DOHH2 (cell line): ENCODE results near the gene RIPK3.

Experiments
- EZH2phosphoT487 ChIP-seq: fragments of 200-600 bp; sonication (generic); IDR thresholded peaks from 2 replicates; pipeline ENCODE4 v1.6.1; 2017; ENCODE audit warnings: borderline replicate concordance, mild to moderate bottlenecking, antibody characterized with exemption, low read length, moderate library complexity, mixed read lengths
- TF ChIP-seq, protein P1 (sequence below): fragments of 200-600 bp; sonication (generic); IDR thresholded peaks from one replicate; pipeline ENCODE4 v1.5.1; 2014; ENCODE audit warnings: antibody characterized with exemption, mild to moderate bottlenecking, low read depth, low read length; ENCODE audit not compliant: poor library complexity, severe bottlenecking

DNA sequence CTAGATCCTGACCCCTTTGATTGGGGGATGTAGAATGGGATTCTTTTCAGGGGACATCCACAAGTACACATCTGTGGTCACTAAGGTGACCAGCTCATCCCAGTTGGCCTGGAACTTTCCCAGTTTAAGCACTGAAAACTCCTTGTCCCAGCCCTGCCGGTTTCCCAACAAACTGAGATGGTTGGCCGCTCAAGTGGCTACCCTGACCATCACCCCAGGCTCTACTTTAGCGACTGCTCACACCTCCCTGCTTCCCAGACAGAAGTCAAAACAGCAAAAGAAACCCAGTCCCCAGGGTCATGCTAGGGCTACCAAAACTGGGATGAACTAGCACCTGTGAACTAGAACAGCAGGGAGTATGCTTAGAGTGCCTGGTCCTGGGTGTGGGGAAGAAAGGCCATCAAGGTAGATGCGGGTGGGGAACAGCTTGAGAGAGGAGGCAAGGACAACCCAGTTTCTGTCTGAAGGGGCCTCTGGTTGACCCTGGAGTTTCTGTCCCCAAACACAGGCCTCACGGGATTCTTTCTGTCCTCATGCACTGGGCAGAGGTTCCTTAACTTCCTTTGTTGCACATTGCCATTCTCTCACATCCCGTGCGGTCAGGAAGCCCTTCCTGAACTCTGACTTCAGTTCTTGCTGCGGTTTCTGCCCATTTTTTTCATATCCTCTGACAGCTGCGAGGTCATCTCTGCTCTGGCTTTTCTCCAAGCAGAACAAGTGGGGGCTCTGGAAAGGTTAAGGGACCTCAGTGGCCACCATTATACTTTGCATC is 26.9 kb downstream of the RIPK3 start:
- TF ChIP-seq, protein P1, sequence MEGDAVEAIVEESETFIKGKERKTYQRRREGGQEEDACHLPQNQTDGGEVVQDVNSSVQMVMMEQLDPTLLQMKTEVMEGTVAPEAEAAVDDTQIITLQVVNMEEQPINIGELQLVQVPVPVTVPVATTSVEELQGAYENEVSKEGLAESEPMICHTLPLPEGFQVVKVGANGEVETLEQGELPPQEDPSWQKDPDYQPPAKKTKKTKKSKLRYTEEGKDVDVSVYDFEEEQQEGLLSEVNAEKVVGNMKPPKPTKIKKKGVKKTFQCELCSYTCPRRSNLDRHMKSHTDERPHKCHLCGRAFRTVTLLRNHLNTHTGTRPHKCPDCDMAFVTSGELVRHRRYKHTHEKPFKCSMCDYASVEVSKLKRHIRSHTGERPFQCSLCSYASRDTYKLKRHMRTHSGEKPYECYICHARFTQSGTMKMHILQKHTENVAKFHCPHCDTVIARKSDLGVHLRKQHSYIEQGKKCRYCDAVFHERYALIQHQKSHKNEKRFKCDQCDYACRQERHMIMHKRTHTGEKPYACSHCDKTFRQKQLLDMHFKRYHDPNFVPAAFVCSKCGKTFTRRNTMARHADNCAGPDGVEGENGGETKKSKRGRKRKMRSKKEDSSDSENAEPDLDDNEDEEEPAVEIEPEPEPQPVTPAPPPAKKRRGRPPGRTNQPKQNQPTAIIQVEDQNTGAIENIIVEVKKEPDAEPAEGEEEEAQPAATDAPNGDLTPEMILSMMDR: no peak
- TF ChIP-seq EZH2phosphoT487: no peak
